ENCODE results near the gene PIGO. TPM values are rescaled to one million over a fixed set of nuclear protein-coding genes. Genes with fewer than 3 reads are reported as not detected.
A peak's percentile ranks its signal among the peaks of the same experiment; 100 is the strongest.

PIGO gene
- total and polyA plus RNA-seq, 4 donors = 13.8 to 38.1 (median 20.2) TPM

- ATAC-seq (ENCODE audit: insufficient read depth, low FRiP score) = peak; percentile 72
- no peaks in the 10 kb centered on the region for H3K36me3 ChIP-seq (ENCODE audit: control insufficient read depth in 4 of 4, insufficient read depth in 4 of 4, low read length in 4 of 4)
Measured at GRCh38 chr9:35116898-35117551, 20.6 kb upstream of the PIGO start.

GRCh38 chr9:35116539-35116897 is 20.1 kb upstream of the PIGO start:
- ATAC-seq (ENCODE audit: insufficient read depth, low FRiP score) = no peak

More at GRCh38 chr9:35116898-35117551, 20.6 kb upstream of the PIGO start:
- TF ChIP-seq, protein P1, sequence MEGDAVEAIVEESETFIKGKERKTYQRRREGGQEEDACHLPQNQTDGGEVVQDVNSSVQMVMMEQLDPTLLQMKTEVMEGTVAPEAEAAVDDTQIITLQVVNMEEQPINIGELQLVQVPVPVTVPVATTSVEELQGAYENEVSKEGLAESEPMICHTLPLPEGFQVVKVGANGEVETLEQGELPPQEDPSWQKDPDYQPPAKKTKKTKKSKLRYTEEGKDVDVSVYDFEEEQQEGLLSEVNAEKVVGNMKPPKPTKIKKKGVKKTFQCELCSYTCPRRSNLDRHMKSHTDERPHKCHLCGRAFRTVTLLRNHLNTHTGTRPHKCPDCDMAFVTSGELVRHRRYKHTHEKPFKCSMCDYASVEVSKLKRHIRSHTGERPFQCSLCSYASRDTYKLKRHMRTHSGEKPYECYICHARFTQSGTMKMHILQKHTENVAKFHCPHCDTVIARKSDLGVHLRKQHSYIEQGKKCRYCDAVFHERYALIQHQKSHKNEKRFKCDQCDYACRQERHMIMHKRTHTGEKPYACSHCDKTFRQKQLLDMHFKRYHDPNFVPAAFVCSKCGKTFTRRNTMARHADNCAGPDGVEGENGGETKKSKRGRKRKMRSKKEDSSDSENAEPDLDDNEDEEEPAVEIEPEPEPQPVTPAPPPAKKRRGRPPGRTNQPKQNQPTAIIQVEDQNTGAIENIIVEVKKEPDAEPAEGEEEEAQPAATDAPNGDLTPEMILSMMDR (IDR thresholded peaks at IDR 0.05; ENCODE audit: control extremely low read depth, extremely low read depth) = peak; percentile 95
- Histone ChIP-seq H3K4me3 (no peak overlapping the region), H3K9me3 (ENCODE audit: control insufficient read depth in 4 of 4, insufficient read depth in 3 of 4, low read length in 3 of 4) (no peaks in the 10 kb centered on the region), H3K27ac (ENCODE audit: low read depth in 1 of 2, low read length in 1 of 2) (peak overlapping the region; percentile 34 to 90), H3K4me1 (ENCODE audit: control insufficient read depth in 5 of 5, insufficient read depth in 5 of 5, low read length in 5 of 5) (peaks cover 12 to 31% (median 19%) of the 10 kb centered on the region in 5 donors), H3K9ac (ENCODE audit: insufficient read depth in 1 of 2, low read length in 2 of 2) (peak overlapping the region in 1 of 2 donors; percentile 71), H3K27me3 (ENCODE audit: control insufficient read depth in 3 of 3, insufficient read depth in 3 of 3, low read length in 2 of 3) (no peaks in the 10 kb centered on the region)
- DNase-seq = peak; percentile 92 to 96 (median 95)
- WGBS, 2 donors = 21 to 28% methylated on average over 30 of the region's 30 CpGs

DNA sequence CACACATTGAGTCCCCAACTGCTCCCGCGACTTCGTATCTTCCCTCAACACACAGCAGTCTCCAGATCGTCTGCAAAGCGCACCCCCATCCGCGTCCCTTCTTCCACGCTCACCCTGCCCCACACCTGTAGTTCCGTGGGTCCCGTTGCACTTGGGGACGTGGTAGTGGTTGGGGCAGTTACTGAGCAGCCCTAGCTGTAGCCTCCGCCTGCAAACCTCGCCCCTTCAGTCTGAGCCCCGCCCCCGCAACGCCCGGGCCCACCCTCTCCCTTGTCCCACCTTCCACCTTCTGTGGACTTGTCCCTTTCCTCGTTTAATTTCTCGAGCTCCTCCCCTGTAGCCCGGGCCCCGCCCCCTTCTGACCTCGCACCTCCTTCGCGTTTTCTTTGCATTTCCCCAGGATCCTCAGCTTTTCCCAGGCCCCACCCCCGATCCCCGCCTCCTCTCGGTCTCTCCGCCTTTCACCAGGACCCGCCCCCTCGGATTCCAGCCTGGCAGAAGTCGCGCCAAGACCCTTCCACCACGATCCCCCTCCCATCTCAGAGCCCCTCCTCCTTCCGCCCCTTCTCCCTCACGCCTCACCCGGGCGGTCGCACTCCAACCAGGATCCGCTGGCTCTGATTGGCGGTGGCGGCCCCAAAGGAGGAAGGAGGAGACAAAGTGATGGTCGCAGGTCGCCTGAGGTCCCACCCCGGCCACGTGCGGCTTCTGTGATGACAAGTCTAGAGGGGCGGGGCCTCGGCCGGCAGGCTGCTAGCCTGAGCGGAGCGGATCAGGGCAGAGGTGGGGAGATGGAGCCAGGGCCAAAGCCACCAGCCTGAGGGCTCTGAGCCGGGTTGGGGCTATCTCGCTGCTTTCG is 19.5 kb upstream of the PIGO start, which contains the start of gene ATOSB:
TSS of gene ATOSB (minus strand) at position 183 of the 859 bp plus-strand sequence. CDS start 7,588 bp downstream, outside the sequence.
- Histone ChIP-seq H3K36me3 (ENCODE audit: control insufficient read depth in 4 of 4, insufficient read depth in 4 of 4, low read length in 4 of 4) (no peaks in the 10 kb centered on the region), H3K9ac (ENCODE audit: insufficient read depth in 1 of 2, low read length in 2 of 2) (peak within 1 kb of the TSS in 1 of 2 donors; percentile 85), H3K4me3 (peak within 1 kb of the TSS; percentile 57), H3K9me3 (ENCODE audit: control insufficient read depth in 4 of 4, insufficient read depth in 3 of 4, low read length in 3 of 4) (no peaks in the 10 kb centered on the region), H3K27ac (ENCODE audit: low read depth in 1 of 2, low read length in 1 of 2) (peak within 1 kb of the TSS; percentile 90 to 92), H3K27me3 (ENCODE audit: control insufficient read depth in 3 of 3, insufficient read depth in 3 of 3, low read length in 2 of 3) (no peaks in the 10 kb centered on the region), H3K4me1 (ENCODE audit: control insufficient read depth in 5 of 5, insufficient read depth in 5 of 5, low read length in 5 of 5) (peaks cover 14 to 38% (median 24%) of the 10 kb centered on the region in 5 donors)
- WGBS, 2 donors = 0 to 1% methylated on average over 52 to 54 of the region's 54 CpGs
- DNase-seq (peak; percentile 99), ATAC-seq (ENCODE audit: insufficient read depth, low FRiP score) (peak; percentile 60)
- TF ChIP-seq, protein P1 (IDR thresholded peaks at IDR 0.05; ENCODE audit: control extremely low read depth, extremely low read depth) = no peak

More at GRCh38 chr9:35116539-35116897, 20.1 kb upstream of the PIGO start:
- Histone ChIP-seq H3K9ac (ENCODE audit: insufficient read depth in 1 of 2, low read length in 2 of 2) (peak overlapping the region in 1 of 2 donors; percentile 19), H3K4me3 (no peak overlapping the region), H3K27me3 (ENCODE audit: control insufficient read depth in 3 of 3, insufficient read depth in 3 of 3, low read length in 2 of 3) (no peaks in the 10 kb centered on the region), H3K9me3 (ENCODE audit: control insufficient read depth in 4 of 4, insufficient read depth in 3 of 4, low read length in 3 of 4) (no peaks in the 10 kb centered on the region), H3K27ac (ENCODE audit: low read depth in 1 of 2, low read length in 1 of 2) (peak overlapping the region; percentile 24 to 90), H3K4me1 (ENCODE audit: control insufficient read depth in 5 of 5, insufficient read depth in 5 of 5, low read length in 5 of 5) (peaks cover 14 to 35% (median 24%) of the 10 kb centered on the region in 5 donors), H3K36me3 (ENCODE audit: control insufficient read depth in 4 of 4, insufficient read depth in 4 of 4, low read length in 4 of 4) (no peaks in the 10 kb centered on the region)
- no peak for DNase-seq
- TF ChIP-seq, protein P1 (IDR thresholded peaks at IDR 0.05; ENCODE audit: control extremely low read depth, extremely low read depth) = no peak
- WGBS, 2 donors = 0 to 1% methylated on average over 12 of the region's 12 CpGs
